AG04450 (cell line): ENCODE results near the gene ALDH9A1. TPM values are rescaled to one million over a fixed set of nuclear protein-coding genes. Genes with fewer than 3 reads are reported as not detected.
A peak's percentile ranks its signal among the peaks of the same experiment; 100 is the strongest.
"Not testable (repeated sequence)": the region's sequence is repeated elsewhere in the genome, so short reads cannot be mapped to it uniquely, and the experiment has no call there.

Source experiments
- CTCF ChIA-PET: fragments of 300-600, 350-600 bp; formaldehyde crosslinking; extraction: SDS; loops from one replicate; lab custom pipeline; 2022; ENCODE audit warnings: antibody characterized with exemption, inconsistent platforms; lab: Charles Lee
- POLR2A ChIA-PET: fragments of 350-600 bp; formaldehyde crosslinking; extraction: SDS; loops from one replicate; lab custom pipeline; 2021; ENCODE audit warnings: antibody characterized with exemption, inconsistent platforms; lab: Yijun Ruan, JAX
- DNase-seq: peaks from one replicate; pipeline ENCODE4 v3.0.0-alpha.2; 2011; ENCODE audit warnings: low read depth, low spot score
- H3K27ac ChIP-seq: one replicate; pipeline ENCODE4 v1.5.1; 2012; ENCODE audit warnings: low read depth, low read length, control low read depth
- H3K27me3 ChIP-seq: one replicate; pipeline ENCODE4 v1.6.0; 2012; ENCODE audit warnings: low read length; ENCODE audit not compliant: control insufficient read depth, insufficient read depth
- H3K4me3 ChIP-seq: 2 replicates; pipeline ENCODE4 v1.5.1; 2011; ENCODE audit warnings: mild to moderate bottlenecking, low read depth, low read length, control low read depth
- H3K9me3 ChIP-seq: 2 replicates; pipeline ENCODE4 v1.5.1; 2012; ENCODE audit warnings: low read length; ENCODE audit not compliant: control insufficient read depth, insufficient read depth
- polyA plus RNA-seq: library from polyadenylated mRNA; depleted of rRNA; stranded (reverse); fragments of >200 nt; gene quantifications from 2 replicates; pipeline ENCODE4 v1.2.3, GENCODE V29; 2011
- TF ChIP-seq, protein P1 (sequence below): IDR thresholded peaks from 2 replicates; pipeline ENCODE4 v1.5.1; 2011; ENCODE audit warnings: low read depth, low read length, control low read depth, inconsistent platforms

The ALDH9A1 gene
- polyA plus RNA-seq, 1 experiment: 149 TPM

DNA sequence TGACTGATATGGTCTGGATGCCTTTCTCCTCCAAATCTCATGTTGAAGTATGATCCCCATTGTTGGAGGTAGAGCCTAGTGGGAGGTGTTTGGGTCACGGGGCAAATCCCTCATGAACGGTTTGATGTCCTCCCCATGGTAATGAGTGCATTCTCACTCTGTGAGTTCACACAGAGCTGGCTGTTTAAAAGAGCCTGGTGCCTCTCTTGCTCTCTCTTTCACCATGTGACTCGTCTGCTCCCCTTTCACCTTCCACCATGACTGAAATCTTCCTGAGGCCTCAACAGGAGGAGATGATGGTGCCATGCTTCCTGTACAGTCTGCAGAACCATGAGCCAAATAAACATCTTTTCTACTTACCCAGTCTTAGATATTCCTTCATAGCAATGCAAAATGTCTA is 30.2 kb downstream of the ALDH9A1 start:
- POLR2A ChIA-PET: no interaction called here
- no peak for DNase-seq
- Histone ChIP-seq H3K27me3 (no peaks in the 10 kb centered on the region), H3K27ac (no peak overlapping the region), H3K9me3 (no peaks in the 10 kb centered on the region), H3K4me3 (no peak overlapping the region)
- TF ChIP-seq, protein P1, sequence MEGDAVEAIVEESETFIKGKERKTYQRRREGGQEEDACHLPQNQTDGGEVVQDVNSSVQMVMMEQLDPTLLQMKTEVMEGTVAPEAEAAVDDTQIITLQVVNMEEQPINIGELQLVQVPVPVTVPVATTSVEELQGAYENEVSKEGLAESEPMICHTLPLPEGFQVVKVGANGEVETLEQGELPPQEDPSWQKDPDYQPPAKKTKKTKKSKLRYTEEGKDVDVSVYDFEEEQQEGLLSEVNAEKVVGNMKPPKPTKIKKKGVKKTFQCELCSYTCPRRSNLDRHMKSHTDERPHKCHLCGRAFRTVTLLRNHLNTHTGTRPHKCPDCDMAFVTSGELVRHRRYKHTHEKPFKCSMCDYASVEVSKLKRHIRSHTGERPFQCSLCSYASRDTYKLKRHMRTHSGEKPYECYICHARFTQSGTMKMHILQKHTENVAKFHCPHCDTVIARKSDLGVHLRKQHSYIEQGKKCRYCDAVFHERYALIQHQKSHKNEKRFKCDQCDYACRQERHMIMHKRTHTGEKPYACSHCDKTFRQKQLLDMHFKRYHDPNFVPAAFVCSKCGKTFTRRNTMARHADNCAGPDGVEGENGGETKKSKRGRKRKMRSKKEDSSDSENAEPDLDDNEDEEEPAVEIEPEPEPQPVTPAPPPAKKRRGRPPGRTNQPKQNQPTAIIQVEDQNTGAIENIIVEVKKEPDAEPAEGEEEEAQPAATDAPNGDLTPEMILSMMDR: no peak
- CTCF ChIA-PET: no interaction called here

DNA sequence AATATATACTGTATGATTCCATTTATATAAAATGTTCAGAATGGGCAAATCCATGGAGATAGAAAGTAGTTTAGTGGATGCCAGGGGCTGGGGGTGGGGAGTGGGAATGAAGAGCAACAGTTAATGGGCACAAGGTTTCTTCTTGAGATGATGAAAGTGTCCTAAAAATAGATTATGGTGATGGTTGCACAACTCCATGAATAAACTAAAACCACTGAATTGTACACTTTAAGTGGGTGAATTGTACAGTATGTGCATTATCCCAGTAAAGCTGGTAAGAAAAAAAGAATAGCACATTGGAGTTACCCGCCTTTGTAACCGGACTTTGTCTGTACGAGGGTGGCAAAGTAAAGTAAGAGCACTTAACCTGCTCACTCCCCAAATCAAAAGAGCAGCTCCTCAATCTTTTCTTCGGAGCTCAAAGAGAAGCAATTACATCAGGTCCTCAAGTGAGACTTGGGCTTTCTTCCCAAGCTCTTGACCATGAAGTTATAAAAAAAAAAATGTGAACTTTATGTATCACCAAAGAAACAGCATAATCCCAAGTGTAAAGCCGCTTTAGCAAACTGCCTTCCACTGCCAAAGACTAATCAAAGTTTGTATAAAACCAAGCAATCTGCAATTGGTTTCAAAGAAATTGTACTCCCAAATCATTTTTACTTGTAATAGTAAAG is 32.1 kb downstream of the ALDH9A1 start:
- peak; percentile 6 for DNase-seq
- CTCF ChIA-PET: interaction anchor here (1.5 kb wide), 1 partner anchor 248 kb away, joined by 9 read pairs; no protein-coding TSS in a partner anchor

DNA sequence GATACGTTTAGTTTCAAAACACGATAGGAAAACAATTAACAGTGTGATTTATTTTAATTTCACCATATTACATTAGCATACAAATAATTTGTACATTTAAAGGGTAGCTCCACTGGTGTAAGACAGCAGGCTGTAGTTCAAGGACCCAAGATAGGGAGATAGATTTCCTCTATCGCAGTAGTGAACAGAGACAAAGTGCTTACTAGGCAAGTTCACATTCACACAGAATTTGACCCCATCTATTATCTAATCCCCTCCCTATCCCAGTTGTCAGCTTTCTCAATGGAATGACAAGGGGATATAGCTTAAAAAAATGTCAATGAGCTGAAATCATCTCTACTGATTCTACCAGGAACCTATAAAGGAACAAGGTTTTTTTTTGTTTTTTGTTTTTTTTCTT is 36.2 kb downstream of the ALDH9A1 start:
- CTCF ChIA-PET: interaction anchor here (1.2 kb wide), 2 partner anchors 22 to 36 kb away, joined by 3 read pairs; no protein-coding TSS in a partner anchor
- POLR2A ChIA-PET: no interaction called here

More for the DNA sequence above, 32.1 kb downstream of the ALDH9A1 start:
- H3K4me3 ChIP-seq: no peak overlapping the region
- H3K9me3 ChIP-seq: no peaks in the 10 kb centered on the region
- no peaks in the 10 kb centered on the region for H3K27me3 ChIP-seq
- TF ChIP-seq, protein P1: no peak
- POLR2A ChIA-PET: interaction anchor here (0.8 kb wide), 1 partner anchor 8 kb away, joined by 3 read pairs; no protein-coding TSS in a partner anchor
- no peak overlapping the region for H3K27ac ChIP-seq

DNA sequence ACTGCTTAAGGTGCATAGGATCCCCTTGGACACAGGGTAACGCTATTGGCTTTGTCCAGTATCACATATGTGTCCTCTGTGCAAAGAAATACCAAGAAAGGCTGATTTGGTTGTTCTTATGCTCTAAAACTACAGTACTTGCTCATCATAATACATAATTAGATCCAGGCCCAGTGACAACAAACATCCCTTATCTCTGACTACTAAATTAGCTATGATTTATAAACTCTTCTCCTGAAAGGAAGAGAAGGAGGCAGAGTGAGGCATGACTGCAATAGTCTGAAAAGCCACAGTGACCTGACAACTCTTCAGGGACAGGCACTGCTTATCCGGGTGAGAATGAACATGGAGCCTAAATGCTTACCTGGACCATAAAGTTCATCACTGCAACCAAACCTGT is 36.7 kb downstream of the ALDH9A1 start:
- H3K27ac ChIP-seq: no peak overlapping the region
- H3K4me3 ChIP-seq: no peak overlapping the region
- H3K27me3 ChIP-seq: no peaks in the 10 kb centered on the region
- TF ChIP-seq, protein P1: no peak
- POLR2A ChIA-PET: interaction anchor here (0.7 to 2.0 kb wide), 2 partner anchors 15 to 63 kb away, joined by 3 to 6 read pairs; no protein-coding TSS in a partner anchor
- no peak for DNase-seq
- H3K9me3 ChIP-seq: no peaks in the 10 kb centered on the region
- CTCF ChIA-PET: interaction anchor here (1.2 kb wide), 2 partner anchors 22 to 36 kb away, joined by 3 read pairs; no protein-coding TSS in a partner anchor

More for the DNA sequence above, 36.2 kb downstream of the ALDH9A1 start:
- DNase-seq: no peak
- no peaks in the 10 kb centered on the region for H3K9me3 ChIP-seq
- TF ChIP-seq, protein P1: no peak
- H3K27ac ChIP-seq: no peak overlapping the region
- H3K4me3 ChIP-seq: no peak overlapping the region
- no peaks in the 10 kb centered on the region for H3K27me3 ChIP-seq

DNA sequence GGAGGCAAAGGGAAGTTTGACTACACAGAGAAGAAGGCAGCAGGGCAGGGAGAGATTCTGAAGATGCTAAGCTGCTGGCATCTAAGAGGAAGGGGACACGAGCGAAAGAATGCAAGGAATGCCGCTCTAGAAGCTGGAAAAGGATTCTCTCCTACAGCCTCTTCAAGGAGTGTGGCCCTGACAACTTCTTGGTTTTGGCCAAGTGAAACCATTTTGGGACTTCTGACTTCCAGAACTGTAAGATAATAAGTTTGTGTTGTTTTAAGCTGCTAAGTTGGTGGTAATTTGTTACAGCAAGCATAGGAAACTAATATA is 38.8 kb downstream of the ALDH9A1 start:
- TF ChIP-seq, protein P1: no peak
- Histone ChIP-seq H3K4me3 (no peak overlapping the region), H3K27me3 (no peaks in the 10 kb centered on the region), H3K9me3 (no peaks in the 10 kb centered on the region), H3K27ac (no peak overlapping the region)
- POLR2A ChIA-PET: no interaction called here
- CTCF ChIA-PET: interaction anchor here (0.6 kb wide), 2 partner anchors 22 to 39 kb away, joined by 3 to 4 read pairs; partner anchors contain the start of gene ALDH9A1
- no peak for DNase-seq

DNA sequence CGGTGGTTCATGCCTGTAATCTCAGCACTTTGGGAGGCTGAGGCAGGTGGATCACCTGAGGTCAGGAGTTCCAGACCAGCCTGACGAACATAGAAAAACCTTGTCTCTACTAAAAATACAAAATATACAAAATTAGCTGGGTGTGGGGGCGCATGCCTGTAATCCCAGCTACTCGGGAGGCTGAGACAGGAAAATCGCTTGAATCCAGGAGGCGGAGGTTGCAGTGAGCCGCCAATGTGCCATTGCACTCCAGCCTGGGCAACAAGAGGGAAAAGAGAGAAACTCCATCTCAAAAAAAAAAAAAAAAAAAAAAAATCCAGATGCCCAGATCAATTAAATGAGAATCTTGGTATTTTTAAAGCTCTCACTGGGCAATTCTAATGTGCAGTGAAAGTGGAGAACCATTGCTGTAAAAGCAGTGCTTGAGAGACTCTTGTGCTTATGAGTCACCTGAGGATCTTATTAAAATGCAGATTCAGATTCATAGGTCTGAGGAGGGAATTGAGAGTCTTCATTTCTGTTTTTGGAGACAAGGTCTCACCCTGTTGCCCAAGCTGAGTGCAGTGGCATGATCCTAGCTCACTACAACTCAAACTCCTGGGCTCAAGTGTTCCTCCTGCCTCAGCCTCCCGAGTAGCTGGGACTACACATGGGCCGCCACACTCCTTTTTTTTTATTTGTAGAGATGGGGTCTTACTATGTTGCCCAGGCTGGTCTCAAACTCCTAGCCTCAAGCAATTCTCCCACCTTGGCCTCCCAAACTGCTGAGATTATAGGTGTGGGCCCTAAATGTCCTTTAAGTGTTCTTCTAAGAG is 39.4 kb downstream of the ALDH9A1 start:
- ChIA-PET POLR2A (interaction anchor here (1.3 kb wide), 1 partner anchor 8 kb away, joined by 3 read pairs; no protein-coding TSS in a partner anchor), CTCF (interaction anchor here (0.6 kb wide), 2 partner anchors 22 to 40 kb away, joined by 3 to 4 read pairs; partner anchors contain the start of gene ALDH9A1)
- H3K4me3 ChIP-seq, H3K9me3 ChIP-seq, DNase-seq, H3K27me3 ChIP-seq, H3K27ac ChIP-seq: not testable (repeated sequence)
